GM23338 (cell line): ENCODE data around the gene ZNF366.

Experiments used
- CREB1 ChIP-seq: fragments of 250-450 bp; sonication (Bioruptor Pico); IDR thresholded peaks from 2 replicates; pipeline ENCODE4 v1.5.0; 2020; ENCODE audit warnings: low read depth, mild to moderate bottlenecking, moderate library complexity
- CTCF ChIP-seq, 2 experiments: fragments of 200-600 bp in 1 of 2; sonication (generic) in 1 of 2; conservative IDR thresholded peaks; 2 replicates each; pipeline versions ENCODE4 v1.5.1 to v1.6.1; 2016 to 2017; ENCODE audit warnings: antibody characterized with exemption in 2 of 2, low read depth in 2 of 2, mild to moderate bottlenecking in 2 of 2, moderate library complexity in 1 of 2
- EZH2 ChIP-seq: fragments of 200-600 bp; sonication (generic); IDR thresholded peaks from one replicate; pipeline ENCODE4 v1.8.0; 2017; ENCODE audit warnings: antibody characterized with exemption, mild to moderate bottlenecking, low read depth; ENCODE audit not compliant: unreplicated experiment
- EZH2phosphoT487 ChIP-seq: fragments of 200-600 bp; sonication (generic); IDR thresholded peaks from one replicate; pipeline ENCODE4 v1.8.1; 2018; ENCODE audit warnings: antibody characterized with exemption; ENCODE audit not compliant: unreplicated experiment
- JUNB ChIP-seq: IDR thresholded peaks from one replicate; pipeline ENCODE4 v1.6.1; 2016; ENCODE audit warnings: antibody characterized with exemption; ENCODE audit not compliant: unreplicated experiment
- POLR2AphosphoS5 ChIP-seq: IDR thresholded peaks from 2 replicates; pipeline ENCODE4 v1.6.1; 2016; ENCODE audit warnings: antibody characterized with exemption, low read depth
- TF ChIP-seq, protein P1 (sequence below): IDR thresholded peaks from one replicate; pipeline ENCODE4 v1.6.1; 2018; ENCODE audit warnings: antibody characterized with exemption; ENCODE audit not compliant: unreplicated experiment
- TF ChIP-seq, protein P2 (sequence below): IDR thresholded peaks from 2 replicates; pipeline ENCODE4 v1.6.1; 2016; ENCODE audit warnings: antibody characterized with exemption

DNA sequence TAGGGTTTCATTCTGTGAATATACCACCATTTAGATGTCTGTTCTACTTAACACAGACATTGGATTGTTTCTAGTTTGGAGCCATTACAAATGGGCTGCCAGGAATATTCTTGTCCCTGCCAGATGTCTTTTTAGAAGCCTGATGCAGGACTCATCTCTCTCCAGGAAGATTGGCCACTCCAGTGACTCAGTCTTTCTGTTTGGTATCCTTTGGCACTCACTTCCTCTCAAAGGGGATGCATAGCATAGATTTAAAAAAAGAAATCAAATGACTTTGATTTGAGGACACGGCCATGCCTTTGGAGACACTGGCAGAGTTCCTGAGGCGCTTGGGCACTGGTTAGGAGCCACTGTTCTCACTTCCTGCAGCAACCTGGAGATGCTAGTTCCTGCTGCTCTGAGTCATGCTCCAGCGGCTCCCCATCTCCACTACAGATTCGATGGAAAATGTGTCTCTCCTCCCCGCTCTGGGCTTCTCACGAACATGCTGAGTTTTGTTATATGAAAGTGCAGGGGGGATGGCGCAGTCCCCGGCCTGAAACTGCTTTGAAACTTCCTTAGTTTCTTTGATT, 3.5 kb upstream of the ZNF366 start:
- TF ChIP-seq CTCF (conservative IDR thresholded peaks at IDR 0.05; ENCODE audit: low read depth in 2 of 2) (no peak), EZH2 (no peak), POLR2AphosphoS5 (no peak), EZH2phosphoT487 (no peak), CREB1 (no peak), JUNB (no peak)
- TF ChIP-seq, protein P1, sequence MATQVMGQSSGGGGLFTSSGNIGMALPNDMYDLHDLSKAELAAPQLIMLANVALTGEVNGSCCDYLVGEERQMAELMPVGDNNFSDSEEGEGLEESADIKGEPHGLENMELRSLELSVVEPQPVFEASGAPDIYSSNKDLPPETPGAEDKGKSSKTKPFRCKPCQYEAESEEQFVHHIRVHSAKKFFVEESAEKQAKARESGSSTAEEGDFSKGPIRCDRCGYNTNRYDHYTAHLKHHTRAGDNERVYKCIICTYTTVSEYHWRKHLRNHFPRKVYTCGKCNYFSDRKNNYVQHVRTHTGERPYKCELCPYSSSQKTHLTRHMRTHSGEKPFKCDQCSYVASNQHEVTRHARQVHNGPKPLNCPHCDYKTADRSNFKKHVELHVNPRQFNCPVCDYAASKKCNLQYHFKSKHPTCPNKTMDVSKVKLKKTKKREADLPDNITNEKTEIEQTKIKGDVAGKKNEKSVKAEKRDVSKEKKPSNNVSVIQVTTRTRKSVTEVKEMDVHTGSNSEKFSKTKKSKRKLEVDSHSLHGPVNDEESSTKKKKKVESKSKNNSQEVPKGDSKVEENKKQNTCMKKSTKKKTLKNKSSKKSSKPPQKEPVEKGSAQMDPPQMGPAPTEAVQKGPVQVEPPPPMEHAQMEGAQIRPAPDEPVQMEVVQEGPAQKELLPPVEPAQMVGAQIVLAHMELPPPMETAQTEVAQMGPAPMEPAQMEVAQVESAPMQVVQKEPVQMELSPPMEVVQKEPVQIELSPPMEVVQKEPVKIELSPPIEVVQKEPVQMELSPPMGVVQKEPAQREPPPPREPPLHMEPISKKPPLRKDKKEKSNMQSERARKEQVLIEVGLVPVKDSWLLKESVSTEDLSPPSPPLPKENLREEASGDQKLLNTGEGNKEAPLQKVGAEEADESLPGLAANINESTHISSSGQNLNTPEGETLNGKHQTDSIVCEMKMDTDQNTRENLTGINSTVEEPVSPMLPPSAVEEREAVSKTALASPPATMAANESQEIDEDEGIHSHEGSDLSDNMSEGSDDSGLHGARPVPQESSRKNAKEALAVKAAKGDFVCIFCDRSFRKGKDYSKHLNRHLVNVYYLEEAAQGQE, result no peak
- TF ChIP-seq, protein P2, sequence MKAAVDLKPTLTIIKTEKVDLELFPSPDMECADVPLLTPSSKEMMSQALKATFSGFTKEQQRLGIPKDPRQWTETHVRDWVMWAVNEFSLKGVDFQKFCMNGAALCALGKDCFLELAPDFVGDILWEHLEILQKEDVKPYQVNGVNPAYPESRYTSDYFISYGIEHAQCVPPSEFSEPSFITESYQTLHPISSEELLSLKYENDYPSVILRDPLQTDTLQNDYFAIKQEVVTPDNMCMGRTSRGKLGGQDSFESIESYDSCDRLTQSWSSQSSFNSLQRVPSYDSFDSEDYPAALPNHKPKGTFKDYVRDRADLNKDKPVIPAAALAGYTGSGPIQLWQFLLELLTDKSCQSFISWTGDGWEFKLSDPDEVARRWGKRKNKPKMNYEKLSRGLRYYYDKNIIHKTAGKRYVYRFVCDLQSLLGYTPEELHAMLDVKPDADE, result no peak
